GM12874 (cell line): ENCODE measurements around the gene YAP1.

Experiments used
- CTCF ChIP-seq: IDR thresholded peaks from 2 replicates; pipeline ENCODE4 v1.5.1; 2011; ENCODE audit warnings: low read depth, mild to moderate bottlenecking, control low read depth, low read length, moderate library complexity; ENCODE audit not compliant: insufficient read depth

Gene YAP1

GRCh38 chr11:102276362-102276761, 166.1 kb downstream of the YAP1 start:
- no peak for TF ChIP-seq CTCF

- TF ChIP-seq CTCF: no peak
Observed at GRCh38 chr11:102276783-102277182, 166.5 kb downstream of the YAP1 start.

GRCh38 chr11:102279641-102280170, 169.5 kb downstream of the YAP1 start:
- no peak for TF ChIP-seq CTCF

DNA sequence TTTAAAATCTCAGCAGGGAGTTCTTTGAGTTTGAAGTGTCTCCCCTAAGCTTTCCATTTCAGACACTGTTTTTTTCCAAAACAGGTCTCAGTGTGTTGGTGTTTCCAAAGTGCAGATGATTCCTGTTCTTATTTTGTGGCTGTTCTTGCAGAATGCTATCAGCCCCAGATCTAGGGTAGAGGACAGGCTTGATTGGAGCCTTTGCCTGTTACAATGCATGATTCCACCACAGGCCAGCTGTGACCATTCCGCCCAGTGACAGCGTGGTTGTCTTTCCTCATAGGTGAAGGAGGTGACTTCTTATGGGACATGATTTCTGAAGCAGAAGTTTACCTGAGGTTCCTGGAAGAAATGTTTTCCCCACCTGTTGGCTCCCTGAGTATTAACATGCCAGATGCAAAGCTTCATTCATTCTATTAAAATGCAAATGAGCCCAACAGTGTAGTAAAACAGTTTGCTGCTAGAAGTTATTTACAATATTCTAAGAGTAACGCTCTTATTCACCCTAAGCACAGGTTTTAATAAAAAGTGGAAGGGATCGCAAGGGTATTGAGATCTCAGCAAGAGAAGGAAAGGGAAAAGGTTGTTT, 170.1 kb downstream of the YAP1 start:
- no peak for TF ChIP-seq CTCF
